ENCODE results near the gene EIF4E.
"Not testable (repeated sequence)": the region's sequence is repeated elsewhere in the genome, so short reads cannot be mapped to it uniquely, and the experiment has no call there.

Gene EIF4E

GRCh38 chr4:98851806-98852205 is 77.1 kb downstream of the EIF4E start:
- H3K4me3 ChIP-seq (ENCODE audit: low read depth, low read length) = no peak overlapping the region
- TF ChIP-seq, protein P1, sequence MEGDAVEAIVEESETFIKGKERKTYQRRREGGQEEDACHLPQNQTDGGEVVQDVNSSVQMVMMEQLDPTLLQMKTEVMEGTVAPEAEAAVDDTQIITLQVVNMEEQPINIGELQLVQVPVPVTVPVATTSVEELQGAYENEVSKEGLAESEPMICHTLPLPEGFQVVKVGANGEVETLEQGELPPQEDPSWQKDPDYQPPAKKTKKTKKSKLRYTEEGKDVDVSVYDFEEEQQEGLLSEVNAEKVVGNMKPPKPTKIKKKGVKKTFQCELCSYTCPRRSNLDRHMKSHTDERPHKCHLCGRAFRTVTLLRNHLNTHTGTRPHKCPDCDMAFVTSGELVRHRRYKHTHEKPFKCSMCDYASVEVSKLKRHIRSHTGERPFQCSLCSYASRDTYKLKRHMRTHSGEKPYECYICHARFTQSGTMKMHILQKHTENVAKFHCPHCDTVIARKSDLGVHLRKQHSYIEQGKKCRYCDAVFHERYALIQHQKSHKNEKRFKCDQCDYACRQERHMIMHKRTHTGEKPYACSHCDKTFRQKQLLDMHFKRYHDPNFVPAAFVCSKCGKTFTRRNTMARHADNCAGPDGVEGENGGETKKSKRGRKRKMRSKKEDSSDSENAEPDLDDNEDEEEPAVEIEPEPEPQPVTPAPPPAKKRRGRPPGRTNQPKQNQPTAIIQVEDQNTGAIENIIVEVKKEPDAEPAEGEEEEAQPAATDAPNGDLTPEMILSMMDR (IDR thresholded peaks at IDR 0.05; ENCODE audit: control insufficient read depth, extremely low read depth, insufficient read depth) = no peak
- DNase-seq (ENCODE audit: low read depth) = no peak

DNA sequence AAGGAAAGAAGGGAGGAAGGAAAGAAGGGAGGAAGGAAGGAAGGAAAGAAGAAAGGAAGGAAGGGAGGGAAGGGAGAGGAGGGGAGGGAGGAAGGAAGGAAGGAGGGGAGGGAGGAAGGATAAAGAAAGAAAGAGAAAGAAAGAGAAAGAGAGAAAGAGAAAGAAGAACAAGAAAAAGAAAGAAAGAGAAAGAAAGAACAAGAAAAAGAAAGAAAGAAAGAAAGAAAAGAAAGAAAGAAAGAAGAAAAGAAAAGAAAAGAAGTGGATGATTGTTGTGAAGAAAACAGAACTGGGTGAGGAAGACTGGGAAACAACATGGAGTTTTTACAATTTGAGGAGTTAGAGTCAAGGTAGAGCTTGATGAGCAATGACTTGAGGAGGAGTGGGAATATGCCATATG is 78.0 kb downstream of the EIF4E start:
- DNase-seq (ENCODE audit: low read depth) = no peak
- TF ChIP-seq, protein P1 (IDR thresholded peaks at IDR 0.05; ENCODE audit: control insufficient read depth, extremely low read depth, insufficient read depth) = no peak
- no peak overlapping the region for H3K4me3 ChIP-seq (ENCODE audit: low read depth, low read length)

DNA sequence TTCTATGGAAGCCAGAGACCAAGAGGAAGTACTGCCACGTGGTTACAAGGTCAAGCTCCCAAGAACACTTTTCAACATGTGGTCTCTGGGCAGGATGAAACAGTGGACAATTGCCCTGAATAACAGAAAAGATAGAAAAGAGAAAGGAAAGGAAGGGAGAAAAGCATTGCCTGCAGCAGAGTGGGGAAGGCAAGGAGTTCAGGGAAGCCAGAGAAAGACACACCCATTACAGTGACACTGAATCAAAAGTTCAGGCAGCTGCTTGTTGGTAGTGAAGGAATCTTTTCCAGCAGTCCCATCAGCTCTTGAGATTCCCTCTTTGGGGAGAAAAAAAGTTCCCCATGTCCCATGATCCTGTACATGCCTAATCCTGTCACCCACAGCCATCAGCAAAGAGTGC is 80.5 kb downstream of the EIF4E start:
- H3K4me3 ChIP-seq (ENCODE audit: low read depth, low read length) = no peak overlapping the region
- TF ChIP-seq, protein P1 (IDR thresholded peaks at IDR 0.05; ENCODE audit: control insufficient read depth, extremely low read depth, insufficient read depth) = no peak
- no peak for DNase-seq (ENCODE audit: low read depth)

DNA sequence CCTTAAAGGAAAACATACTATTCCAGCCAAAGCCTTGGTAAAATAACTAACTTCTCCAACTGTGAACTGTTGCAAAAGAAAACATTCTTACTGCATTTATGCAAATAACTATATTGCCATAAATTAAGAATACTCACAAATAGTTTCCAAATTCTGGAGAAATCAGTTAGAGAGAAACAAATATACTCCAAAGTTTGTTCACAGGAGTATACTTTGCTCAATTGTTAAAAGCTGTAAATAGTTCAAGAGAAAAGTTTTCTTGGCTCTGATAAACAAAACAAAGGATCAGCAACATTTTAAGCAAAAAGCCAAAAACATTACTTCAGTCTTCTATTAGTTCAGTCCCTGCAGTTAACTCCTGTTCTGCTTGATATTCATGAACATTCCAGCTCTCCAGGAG is 83.0 kb downstream of the EIF4E start:
- TF ChIP-seq, protein P1 (IDR thresholded peaks at IDR 0.05; ENCODE audit: control insufficient read depth, extremely low read depth, insufficient read depth) = no peak
- no peak overlapping the region for H3K4me3 ChIP-seq (ENCODE audit: low read depth, low read length)
- no peak for DNase-seq (ENCODE audit: low read depth)

GRCh38 chr4:98842917-98843316 is 86.0 kb downstream of the EIF4E start:
- H3K4me3 ChIP-seq (ENCODE audit: low read depth, low read length); DNase-seq (ENCODE audit: low read depth): not testable (repeated sequence)

DNA sequence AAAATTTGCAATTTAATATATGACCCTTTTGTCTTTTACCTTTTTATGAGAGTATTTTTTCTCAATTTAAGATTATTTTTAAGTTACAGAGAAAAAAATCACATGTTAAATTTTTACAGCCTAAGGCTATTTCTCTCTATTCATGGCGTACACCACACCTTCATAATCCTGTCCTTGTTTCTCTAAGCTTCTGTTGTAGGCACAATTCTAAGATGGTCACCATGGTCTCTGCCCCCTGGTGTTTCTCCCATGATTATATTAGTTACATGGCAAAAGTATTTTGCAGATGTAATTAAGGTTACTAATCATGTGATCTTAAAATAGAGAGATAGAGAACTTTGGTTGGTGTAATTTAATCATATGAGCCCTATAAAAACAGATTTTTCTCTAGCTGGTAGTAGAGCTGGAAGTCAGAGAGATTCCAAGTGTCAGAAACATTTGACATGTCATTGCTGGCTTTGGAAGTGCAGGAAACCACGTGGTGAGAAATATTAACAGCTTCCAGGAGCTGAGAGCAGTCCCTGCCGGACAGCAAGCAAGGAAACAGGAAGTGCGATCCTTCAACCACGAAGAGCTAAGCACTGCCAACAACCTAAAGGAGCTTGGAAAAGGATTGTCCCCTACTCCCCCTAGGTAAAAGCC is 89.8 kb downstream of the EIF4E start:
- no peak for DNase-seq (ENCODE audit: low read depth)
- H3K4me3 ChIP-seq (ENCODE audit: low read depth, low read length) = no peak overlapping the region
- TF ChIP-seq, protein P1 (IDR thresholded peaks at IDR 0.05; ENCODE audit: control insufficient read depth, extremely low read depth, insufficient read depth) = no peak

GRCh38 chr4:98838531-98838930 is 90.4 kb downstream of the EIF4E start:
- no peak overlapping the region for H3K4me3 ChIP-seq (ENCODE audit: low read depth, low read length)
- TF ChIP-seq, protein P1 (IDR thresholded peaks at IDR 0.05; ENCODE audit: control insufficient read depth, extremely low read depth, insufficient read depth) = no peak
- no peak for DNase-seq (ENCODE audit: low read depth)

Measured in LNCaP clone FGC (cell line).